HG02943 (cell line): ENCODE results near the gene FGF8.

Source experiments
- ATAC-seq: cut with Tn5 transposase; IDR thresholded peaks from one replicate; pipeline ENCODE4 v1.9.1; 2021; ENCODE audit warnings: mild to moderate bottlenecking, low read depth, moderate library complexity; ENCODE audit not compliant: unreplicated experiment

Gene FGF8

GRCh38 chr10:101770331-101771215, 5.3 kb downstream of the FGF8 start:
- no peak for ATAC-seq

GRCh38 chr10:101769541-101770180, 6.3 kb downstream of the FGF8 start:
- ATAC-seq: no peak

- ATAC-seq: no peak
Measured at GRCh38 chr10:101768791-101769170, 7.1 kb downstream of the FGF8 start.

- ATAC-seq: no peak
Measured at GRCh38 chr10:101767966-101768790, 7.7 kb downstream of the FGF8 start.

- ATAC-seq: no peak
Measured at GRCh38 chr10:101767600-101767945, 8.3 kb downstream of the FGF8 start.

GRCh38 chr10:101766753-101767599, 8.9 kb downstream of the FGF8 start:
- no peak for ATAC-seq

- no peak for ATAC-seq
Measured at GRCh38 chr10:101766306-101766705, 9.6 kb downstream of the FGF8 start.

GRCh38 chr10:101763141-101763846, 12.6 kb downstream of the FGF8 start:
- no peak for ATAC-seq

GRCh38 chr10:101762736-101763135, 13.2 kb downstream of the FGF8 start:
- no peak for ATAC-seq

- no peak for ATAC-seq
Measured at GRCh38 chr10:101761226-101761625, 14.7 kb downstream of the FGF8 start.

GRCh38 chr10:101760510-101760909, 15.4 kb downstream of the FGF8 start:
- ATAC-seq: no peak

- ATAC-seq: no peak
Measured at GRCh38 chr10:101759309-101760247, 16.3 kb downstream of the FGF8 start.

GRCh38 chr10:101758858-101759257, 17.1 kb downstream of the FGF8 start:
- ATAC-seq: no peak

GRCh38 chr10:101752241-101752640, 23.7 kb downstream of the FGF8 start:
- no peak for ATAC-seq

GRCh38 chr10:101749047-101750016, 26.6 kb downstream of the FGF8 start:
- ATAC-seq: no peak

- no peak for ATAC-seq
Measured at GRCh38 chr10:101748496-101748895, 27.4 kb downstream of the FGF8 start.

GRCh38 chr10:101745074-101745696, 30.7 kb downstream of the FGF8 start:
- ATAC-seq: no peak
